Measurements from ENCODE around the gene KCNJ10.

KCNJ10 gene

GRCh38 chr1:160098852-160099561 lies 29.0 kb upstream of the KCNJ10 start:
- peak; percentile 44 for DNase-seq

GRCh38 chr1:160097911-160098851 lies 28.2 kb upstream of the KCNJ10 start, which contains the start of gene IGSF8:
IGSF8 (minus strand) TSS chr1:160098619; CDS start chr1:160098472, 147 bp downstream.
- DNase-seq, result peak; percentile 18

- DNase-seq, result no peak
Measured at GRCh38 chr1:160097151-160097910, 27.4 kb upstream of the KCNJ10 start.

GRCh38 chr1:160096274-160097116 lies 26.5 kb upstream of the KCNJ10 start:
- no peak for DNase-seq

GRCh38 chr1:160095382-160096105 lies 25.6 kb upstream of the KCNJ10 start:
- DNase-seq, result no peak

- DNase-seq, result no peak
Measured at GRCh38 chr1:160094806-160095205, 24.8 kb upstream of the KCNJ10 start.

- no peak for DNase-seq
Measured at GRCh38 chr1:160094291-160094625, 24.3 kb upstream of the KCNJ10 start.

- DNase-seq, result no peak
Measured at GRCh38 chr1:160093624-160094290, 23.8 kb upstream of the KCNJ10 start.

GRCh38 chr1:160093069-160093395 lies 23.1 kb upstream of the KCNJ10 start:
- no peak for DNase-seq

- DNase-seq, result no peak
Measured at GRCh38 chr1:160092366-160093068, 22.6 kb upstream of the KCNJ10 start.

GRCh38 chr1:160091666-160092223 lies 21.8 kb upstream of the KCNJ10 start:
- no peak for DNase-seq

- no peak for DNase-seq
Measured at GRCh38 chr1:160090760-160091159, 20.8 kb upstream of the KCNJ10 start.

- no peak for DNase-seq
Measured at GRCh38 chr1:160089883-160090282, 19.9 kb upstream of the KCNJ10 start.

- DNase-seq, result no peak
Measured at GRCh38 chr1:160087118-160087662, 17.2 kb upstream of the KCNJ10 start.

- no peak for DNase-seq
Measured at GRCh38 chr1:160086456-160086892, 16.5 kb upstream of the KCNJ10 start.

- DNase-seq, result peak; percentile 5
Measured at GRCh38 chr1:160085686-160086455, 15.9 kb upstream of the KCNJ10 start.

- DNase-seq, result no peak
Measured at GRCh38 chr1:160084771-160085321, 14.9 kb upstream of the KCNJ10 start.

- DNase-seq, result no peak
Measured at GRCh38 chr1:160083968-160084770, 14.2 kb upstream of the KCNJ10 start.

All from NCI-H524 treated with DMSO at 0.1 percent for 48 hours (cell line).